HG03457 (cell line): ENCODE results near the gene C1QTNF12.

ENCODE experiments used
- ATAC-seq: cut with Tn5 transposase; IDR thresholded peaks from one replicate; pipeline ENCODE4 v1.9.1; 2021; ENCODE audit warnings: moderate number of reproducible peaks; ENCODE audit not compliant: unreplicated experiment

Gene C1QTNF12

GRCh38 chr1:1230656-1231399, 15.7 kb downstream of the C1QTNF12 start:
- ATAC-seq: no peak

GRCh38 chr1:1229770-1230169, 16.8 kb downstream of the C1QTNF12 start:
- ATAC-seq: no peak

- no peak for ATAC-seq
Measured at GRCh38 chr1:1228596-1229321, 17.8 kb downstream of the C1QTNF12 start.

- no peak for ATAC-seq
Measured at GRCh38 chr1:1228187-1228586, 18.3 kb downstream of the C1QTNF12 start.

GRCh38 chr1:1227386-1227785, 19.1 kb downstream of the C1QTNF12 start:
- no peak for ATAC-seq

- no peak for ATAC-seq
Measured at GRCh38 chr1:1226566-1227362, 19.8 kb downstream of the C1QTNF12 start.

- no peak for ATAC-seq
Measured at GRCh38 chr1:1225913-1226312, 20.6 kb downstream of the C1QTNF12 start.

- ATAC-seq: no peak
Measured at GRCh38 chr1:1225238-1225845, 21.2 kb downstream of the C1QTNF12 start.

GRCh38 chr1:1223891-1224290, 22.6 kb downstream of the C1QTNF12 start:
- no peak for ATAC-seq

- ATAC-seq: no peak
Measured at GRCh38 chr1:1223321-1223720, 23.2 kb downstream of the C1QTNF12 start.

GRCh38 chr1:1222575-1223225, 23.8 kb downstream of the C1QTNF12 start:
- ATAC-seq: no peak

GRCh38 chr1:1221887-1222574, 24.5 kb downstream of the C1QTNF12 start:
- ATAC-seq: no peak

- no peak for ATAC-seq
Measured at GRCh38 chr1:1220197-1220596, 26.3 kb downstream of the C1QTNF12 start.

GRCh38 chr1:1219341-1219740, 27.2 kb downstream of the C1QTNF12 start:
- no peak for ATAC-seq

GRCh38 chr1:1218524-1219200, 27.9 kb downstream of the C1QTNF12 start:
- no peak for ATAC-seq

- no peak for ATAC-seq
Measured at GRCh38 chr1:1217621-1218523, 28.6 kb downstream of the C1QTNF12 start.

GRCh38 chr1:1216770-1217620, 29.5 kb downstream of the C1QTNF12 start:
- no peak for ATAC-seq
